Measurements from ENCODE around the gene CMSS1.

DNA sequence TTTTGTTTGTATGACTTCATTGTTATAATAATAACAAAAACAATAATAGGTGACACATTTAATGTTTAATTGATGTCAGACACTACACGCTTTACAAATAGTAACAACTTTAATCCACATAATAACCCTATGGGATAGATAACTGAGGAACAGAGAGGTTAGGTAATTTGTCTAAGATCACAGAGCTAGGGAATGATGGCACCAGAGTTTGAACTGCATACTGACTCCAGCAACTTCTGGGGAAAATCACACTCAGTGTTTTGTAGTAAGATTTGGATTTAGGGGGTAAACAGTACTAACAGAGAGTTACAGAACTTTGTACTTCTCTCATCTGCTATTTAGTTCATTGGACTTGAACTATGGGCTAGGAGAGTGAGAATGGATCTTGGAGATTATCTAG lies 66.0 kb downstream of the CMSS1 start:
- TF ChIP-seq, protein P1, sequence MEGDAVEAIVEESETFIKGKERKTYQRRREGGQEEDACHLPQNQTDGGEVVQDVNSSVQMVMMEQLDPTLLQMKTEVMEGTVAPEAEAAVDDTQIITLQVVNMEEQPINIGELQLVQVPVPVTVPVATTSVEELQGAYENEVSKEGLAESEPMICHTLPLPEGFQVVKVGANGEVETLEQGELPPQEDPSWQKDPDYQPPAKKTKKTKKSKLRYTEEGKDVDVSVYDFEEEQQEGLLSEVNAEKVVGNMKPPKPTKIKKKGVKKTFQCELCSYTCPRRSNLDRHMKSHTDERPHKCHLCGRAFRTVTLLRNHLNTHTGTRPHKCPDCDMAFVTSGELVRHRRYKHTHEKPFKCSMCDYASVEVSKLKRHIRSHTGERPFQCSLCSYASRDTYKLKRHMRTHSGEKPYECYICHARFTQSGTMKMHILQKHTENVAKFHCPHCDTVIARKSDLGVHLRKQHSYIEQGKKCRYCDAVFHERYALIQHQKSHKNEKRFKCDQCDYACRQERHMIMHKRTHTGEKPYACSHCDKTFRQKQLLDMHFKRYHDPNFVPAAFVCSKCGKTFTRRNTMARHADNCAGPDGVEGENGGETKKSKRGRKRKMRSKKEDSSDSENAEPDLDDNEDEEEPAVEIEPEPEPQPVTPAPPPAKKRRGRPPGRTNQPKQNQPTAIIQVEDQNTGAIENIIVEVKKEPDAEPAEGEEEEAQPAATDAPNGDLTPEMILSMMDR (conservative IDR thresholded peaks at IDR 0.05) = no peak
- TF ChIP-seq ZFX (IDR thresholded peaks at IDR 0.05) = no peak

Data from C4-2B (cell line).